GM18867 (cell line): ENCODE data around the gene SLC25A51.
"Not testable (repeated sequence)": the region's sequence is repeated elsewhere in the genome, so short reads cannot be mapped to it uniquely, and the experiment has no call there.

ENCODE experiments used
- ATAC-seq: cut with Tn5 transposase; IDR thresholded peaks from one replicate; pipeline ENCODE4 v1.9.1; 2021; ENCODE audit warnings: mild to moderate bottlenecking, moderate library complexity; ENCODE audit not compliant: unreplicated experiment

The SLC25A51 gene

DNA sequence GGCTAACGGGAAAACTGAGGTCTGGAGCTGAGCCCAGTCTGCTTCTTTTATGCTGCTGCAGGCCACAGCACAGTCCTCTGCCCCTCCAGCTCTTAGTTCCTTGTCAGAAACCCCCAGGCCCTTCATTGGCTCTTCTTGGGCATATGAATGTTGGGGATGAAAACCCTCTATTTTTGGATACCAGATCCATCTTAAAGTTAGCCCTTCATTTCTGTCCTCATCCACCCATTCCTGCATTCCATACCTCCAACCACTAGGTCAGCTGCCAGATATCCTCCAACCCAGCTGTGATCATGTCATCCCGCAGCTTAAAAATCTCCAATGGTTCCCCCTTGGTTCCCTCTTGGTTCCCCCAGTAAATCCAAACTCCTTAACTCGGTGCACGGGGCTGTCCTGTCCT, 1.8 kb upstream of the SLC25A51 start:
- ATAC-seq: no peak

DNA sequence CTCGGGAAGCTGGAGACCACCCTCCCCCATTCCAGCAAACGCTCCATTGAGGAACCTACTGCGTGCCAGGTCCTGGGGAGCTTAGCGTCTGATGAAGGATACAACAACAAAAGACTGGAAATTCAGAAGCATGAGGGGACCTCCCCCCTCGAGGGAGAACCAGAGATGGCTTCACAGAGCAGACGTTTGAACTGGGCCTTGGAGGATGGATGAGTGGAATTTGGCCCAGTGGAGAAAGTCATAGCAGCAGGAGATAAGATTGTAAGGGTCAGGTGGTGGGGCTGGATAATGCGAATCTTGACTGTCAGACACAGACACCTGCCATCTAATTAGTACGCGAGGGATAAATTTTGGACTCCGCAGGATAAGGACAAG, 1.2 kb upstream of the SLC25A51 start:
- no peak for ATAC-seq

DNA sequence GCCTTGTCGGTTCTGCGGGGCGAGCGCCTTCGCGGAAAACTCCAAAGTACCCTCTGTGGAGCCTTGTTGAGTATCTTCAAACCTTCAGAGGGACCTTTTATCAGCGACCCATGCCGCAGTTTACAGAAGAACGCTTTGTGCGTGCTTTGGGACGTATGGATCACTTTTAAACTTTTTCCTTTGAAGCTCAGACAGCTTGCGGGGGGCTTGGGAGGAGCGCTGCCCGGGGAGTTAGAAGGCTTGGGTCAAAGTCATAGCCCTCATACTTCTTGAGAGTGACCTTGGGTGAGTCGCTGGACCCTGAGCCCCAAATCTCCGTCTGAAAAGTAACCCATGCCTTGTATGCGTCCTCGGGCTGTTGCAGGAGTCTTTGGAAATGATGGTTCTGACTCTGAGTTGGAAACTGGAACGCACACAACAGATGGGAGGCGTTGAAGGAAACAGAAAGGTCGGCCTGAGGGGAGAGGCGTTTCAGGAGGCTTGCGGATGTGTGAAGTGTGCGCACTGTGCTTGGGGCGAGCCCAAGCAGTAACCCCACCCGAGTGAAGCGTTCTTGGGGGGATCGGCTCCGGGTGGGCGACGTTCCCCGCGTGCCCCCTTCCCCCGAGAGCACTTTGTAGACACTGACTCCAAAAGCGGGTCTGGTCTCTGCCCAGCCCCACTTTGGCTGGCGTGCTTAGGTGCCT, 661 bp upstream of the SLC25A51 start:
- no peak for ATAC-seq

DNA sequence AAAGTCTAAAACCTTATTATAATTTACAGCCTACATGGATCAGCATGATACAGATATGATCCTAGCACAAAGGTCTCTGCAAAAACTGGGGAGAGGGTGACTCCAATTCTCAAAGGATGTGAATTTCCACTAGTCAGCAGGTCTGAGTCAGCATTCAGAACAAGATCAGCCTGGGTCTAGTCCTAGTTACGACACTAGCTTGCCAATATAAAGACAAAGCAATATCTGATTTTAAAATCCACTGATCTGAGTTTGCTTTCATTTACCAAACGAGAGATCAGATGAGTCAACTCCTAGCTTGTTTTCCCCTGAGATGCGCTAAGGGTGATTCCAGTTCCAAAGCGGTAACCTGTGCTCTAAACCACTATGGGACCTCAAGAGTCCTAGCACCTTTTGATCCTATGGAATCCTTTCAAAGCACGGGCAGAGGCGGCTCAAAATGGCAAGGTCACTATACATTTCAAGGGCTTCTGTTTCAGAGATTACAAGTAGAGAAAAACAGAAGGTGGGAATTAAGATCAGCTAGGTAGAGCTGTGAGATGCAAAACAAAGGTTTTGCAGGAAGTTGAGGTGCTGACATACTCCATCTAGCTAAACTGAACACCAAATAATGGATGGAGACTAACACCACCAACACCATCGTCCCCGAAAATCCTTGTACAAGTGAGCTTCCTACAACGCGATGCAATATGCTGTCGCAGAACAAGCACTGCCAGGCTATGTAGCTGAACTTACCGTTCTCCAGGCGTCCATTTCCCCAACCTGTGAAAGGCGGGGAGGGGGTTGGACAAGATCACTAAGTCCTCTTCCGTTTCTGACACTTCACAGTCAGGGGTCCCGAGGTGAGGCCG, 906 bp downstream of the SLC25A51 start:
- ATAC-seq: peak; percentile 13

DNA sequence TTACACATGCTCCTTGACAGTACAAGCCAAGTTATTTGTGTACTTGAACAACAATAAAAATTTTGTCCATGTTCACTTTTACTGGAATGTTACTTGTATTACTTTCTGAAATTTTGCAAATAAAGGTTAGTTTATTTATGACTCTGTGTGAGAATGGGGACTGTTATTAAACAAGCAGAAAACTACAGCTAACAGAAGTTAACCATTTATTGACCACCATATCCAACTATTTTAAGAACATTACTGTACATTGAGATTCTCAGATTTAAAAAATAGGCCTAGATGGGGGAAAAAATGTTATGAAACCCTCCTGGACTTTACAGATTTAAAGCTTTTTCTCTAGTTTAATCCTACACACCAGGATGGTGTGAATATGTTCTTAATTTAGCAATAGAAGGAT, 1.8 kb downstream of the SLC25A51 start:
- ATAC-seq: no peak

DNA sequence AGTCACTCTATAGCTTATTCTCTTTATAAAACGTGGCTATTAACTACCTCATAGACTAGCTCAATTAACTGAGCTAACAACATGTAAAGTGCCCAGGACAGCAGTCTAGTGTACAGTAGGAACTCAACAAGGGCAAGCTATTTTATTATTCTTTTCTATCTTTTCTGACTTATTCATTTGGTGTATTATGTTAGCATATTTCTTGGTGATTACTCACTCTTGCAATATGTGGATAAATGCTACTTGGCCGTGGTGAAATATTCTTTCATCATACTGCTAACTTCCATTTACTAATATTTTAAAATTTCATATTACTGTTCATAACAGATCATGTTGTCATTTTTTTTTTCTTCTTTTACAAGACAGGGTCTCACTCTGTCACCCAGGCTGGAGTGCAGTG, 4.9 kb downstream of the SLC25A51 start:
- ATAC-seq: no peak

DNA sequence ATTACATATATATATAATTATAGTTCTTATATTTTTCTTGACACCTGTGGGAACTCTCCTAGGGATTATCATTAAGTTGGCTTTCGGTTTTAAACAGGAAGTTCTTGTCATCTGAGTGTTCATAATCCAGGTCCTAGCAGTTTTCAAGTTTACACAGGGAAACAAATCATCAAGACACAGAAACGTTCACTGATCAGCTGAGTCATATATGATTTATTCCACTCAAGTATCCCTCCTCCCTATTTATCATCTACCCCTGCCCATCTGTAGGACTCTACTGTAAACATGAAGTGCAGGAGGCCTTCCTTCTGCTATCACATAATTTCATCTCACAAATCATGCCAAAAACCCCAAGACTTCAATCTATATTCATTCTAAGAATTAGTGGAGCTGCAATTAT, 6.3 kb downstream of the SLC25A51 start:
- no peak for ATAC-seq

DNA sequence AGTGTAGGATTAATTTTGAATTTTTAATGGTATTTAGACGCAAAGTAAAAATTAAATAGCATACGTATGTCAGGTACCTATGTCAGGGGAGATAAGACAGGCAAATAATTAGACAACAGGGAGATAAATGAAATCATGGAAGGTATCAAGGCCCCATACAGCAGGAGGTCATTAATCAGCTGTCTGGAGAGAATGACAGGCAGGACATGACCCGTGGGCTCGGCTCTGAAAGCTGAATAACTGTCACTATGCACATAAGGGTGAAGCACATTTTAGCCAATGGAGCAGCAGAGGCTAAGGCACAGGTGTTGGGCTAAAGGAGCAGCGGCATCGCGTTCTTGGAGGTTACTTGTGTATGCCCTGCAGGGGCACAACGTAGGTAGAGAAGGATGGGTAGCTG, 11.9 kb downstream of the SLC25A51 start:
- ATAC-seq: no peak

DNA sequence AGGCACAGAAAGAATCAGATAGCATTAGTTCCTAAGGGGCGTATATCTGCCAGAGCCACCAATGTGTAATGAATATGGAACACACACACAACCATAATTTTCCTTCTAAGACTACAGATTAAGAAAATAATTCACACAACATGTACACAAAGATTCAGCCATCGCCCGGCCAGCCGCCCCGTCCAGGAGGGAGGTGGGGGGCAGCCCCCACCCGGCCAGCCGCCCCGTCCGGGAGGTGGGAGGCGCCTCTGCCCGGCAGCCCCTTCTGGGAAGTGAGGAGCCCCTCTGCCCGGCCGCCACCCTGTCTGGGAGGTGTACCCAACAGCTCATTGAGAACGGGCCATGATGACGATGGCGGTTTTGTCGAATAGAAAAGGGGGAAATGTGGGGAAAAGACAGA, 12.9 kb downstream of the SLC25A51 start:
- ATAC-seq: not testable (repeated sequence)

DNA sequence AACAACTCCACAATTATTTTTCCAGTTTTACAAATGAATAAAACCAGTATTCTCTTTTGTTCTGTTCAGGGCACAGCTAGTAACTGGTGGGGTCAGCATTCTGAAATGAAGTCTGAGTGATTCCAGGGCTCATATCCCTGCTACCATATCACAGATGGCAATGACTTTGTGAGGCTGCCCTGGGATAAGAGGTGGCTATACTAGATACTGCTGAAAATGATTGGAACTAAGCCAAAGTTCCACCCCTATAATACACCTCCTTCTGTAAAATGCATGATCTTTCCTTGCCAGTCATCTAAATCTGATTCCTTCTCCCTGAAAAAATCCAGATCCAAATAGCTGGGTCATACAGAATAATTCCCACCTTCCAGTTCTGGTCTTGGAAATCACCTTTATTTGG, 14.4 kb downstream of the SLC25A51 start:
- no peak for ATAC-seq

DNA sequence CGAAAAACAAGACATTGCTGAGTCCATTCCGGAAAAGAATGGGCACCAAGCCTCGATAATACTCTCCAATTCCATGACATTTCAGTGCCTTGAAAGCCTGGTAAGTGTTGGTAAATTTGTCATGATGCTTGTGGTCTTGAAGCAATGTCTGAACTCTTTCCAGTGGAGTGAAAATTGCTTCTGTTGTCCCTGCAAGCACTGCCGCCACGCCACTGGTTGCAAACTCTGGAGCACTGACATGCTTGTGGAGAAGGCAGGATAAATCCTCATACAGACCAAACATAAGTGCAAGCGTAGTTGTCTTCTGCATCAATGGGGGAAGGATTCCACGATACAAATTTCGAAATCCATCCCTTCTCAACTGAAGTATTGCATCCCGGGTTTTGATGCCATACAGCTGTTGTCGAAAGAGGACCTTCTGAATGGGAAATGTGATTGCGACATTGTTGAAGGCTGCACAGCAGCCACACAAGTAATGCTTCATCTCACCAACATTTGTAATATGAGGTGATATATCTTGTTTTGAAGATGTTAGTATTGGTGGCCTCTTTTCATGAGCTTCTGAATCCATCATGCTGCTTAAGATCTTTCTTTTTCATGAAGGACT, 15.8 kb downstream of the SLC25A51 start:
- ATAC-seq: not testable (repeated sequence)

DNA sequence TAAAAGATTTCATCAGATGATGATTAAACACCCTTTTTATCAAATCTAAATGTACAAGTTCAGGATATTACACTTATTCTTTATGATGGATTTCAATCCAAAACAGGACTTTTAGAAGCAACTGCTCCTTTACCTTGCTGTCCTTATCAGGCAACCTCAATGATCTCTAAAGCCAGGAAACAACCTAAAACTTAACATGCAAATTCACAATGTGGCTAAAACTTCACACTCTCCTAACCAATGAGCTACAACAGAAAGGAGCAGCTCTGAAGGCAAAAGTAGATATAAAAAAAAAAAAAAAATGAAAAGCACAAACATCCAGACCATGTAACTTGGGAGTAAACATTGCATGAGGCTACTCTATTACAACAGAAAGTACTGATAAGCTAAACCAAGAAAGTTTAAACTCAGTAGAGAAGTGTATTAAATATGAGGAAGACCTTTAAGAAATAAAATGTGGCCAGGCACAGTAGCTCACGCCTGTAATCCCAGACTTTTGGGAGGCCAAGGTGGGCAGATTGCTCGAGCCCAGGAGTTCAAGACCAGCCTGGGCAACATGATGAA, 22.9 kb downstream of the SLC25A51 start:
- peak; percentile 67 for ATAC-seq

DNA sequence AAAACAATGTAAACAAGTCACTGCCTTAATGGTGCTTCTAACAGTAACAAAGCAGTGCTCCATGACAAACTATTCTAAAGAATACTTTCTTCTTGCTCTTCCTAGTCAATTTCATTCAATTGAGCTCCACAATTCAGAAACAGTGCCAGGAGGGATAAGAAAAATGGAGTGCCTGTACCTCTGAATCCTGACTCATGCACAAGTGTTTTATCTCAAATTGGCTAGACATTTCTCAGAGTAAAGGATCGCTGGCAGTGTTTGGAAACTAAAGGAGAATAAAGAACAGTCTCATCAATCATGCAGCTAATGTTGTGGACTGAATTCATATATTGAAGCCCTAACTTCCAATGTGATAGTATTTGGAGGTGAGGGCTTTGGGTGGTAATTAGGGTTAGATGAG, 27.6 kb downstream of the SLC25A51 start:
- no peak for ATAC-seq

DNA sequence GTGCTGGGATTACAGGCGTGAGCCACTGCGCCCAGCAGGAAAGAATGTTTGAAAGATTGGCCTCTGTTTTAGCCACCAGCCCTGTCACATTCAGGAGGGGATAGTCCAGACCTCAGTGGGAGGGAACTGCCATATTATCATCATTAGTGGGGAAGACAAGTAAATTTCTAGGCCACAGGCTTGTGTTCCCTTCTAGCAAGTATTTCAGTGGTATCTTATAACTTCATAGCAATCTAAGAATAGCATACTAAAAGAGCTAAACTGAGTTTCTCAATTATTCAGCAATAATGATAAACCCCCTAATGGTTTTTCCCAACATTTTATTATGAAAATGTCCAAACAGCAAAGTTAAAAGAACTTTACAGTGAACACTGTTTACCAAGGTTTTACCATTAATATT, 30.0 kb downstream of the SLC25A51 start:
- no peak for ATAC-seq

DNA sequence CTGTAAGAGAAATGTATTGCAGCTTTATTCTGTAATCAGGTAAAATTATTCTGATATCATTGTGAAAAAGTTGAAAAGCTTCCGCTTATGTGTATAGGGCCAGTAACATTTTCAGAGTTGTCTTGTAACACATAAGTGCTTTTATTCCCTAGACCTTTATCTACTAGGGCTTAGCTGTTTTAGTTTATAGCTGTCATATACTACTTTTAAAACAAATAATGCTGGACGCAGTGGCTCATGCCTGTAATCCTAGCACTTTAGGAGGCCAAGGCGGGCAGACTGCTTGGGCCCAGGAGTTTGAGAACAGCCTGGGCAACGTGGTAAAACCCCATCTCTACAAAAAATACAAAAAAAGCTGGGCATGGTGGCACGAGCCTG, 33.1 kb downstream of the SLC25A51 start:
- ATAC-seq: no peak

DNA sequence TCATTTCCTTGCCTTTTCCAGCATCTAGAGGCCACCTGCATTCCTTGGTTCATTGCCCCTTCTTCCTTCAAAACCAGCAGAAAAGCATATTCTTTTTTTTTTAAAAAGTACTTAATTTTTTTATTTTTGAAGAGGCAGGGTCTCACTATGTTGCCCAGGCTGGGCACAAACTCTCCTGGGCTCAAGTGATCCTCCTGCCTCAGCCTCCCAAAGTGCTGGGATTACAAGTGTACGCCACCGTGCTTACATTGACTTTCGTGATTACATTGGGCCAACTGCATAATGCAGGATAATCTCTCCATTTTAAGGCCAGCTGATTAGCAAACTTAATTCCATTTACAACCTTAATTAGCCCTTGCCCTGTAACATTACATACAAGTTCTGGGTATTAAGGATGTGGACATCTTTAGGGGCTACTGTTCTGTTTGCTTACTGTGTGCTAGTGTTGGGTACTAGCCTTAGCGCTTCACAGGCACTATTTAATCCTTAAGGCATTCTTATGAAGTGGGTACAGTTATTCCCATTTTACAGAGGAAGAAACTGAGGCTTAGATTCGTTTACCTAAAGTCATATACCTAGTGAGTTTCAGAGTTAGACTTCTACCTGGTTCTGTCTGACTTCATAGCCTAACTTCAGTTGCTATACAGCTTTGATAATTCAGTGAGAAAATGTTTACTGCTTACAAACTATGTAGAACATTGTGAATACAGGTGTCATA, 33.7 kb downstream of the SLC25A51 start:
- ATAC-seq: no peak

DNA sequence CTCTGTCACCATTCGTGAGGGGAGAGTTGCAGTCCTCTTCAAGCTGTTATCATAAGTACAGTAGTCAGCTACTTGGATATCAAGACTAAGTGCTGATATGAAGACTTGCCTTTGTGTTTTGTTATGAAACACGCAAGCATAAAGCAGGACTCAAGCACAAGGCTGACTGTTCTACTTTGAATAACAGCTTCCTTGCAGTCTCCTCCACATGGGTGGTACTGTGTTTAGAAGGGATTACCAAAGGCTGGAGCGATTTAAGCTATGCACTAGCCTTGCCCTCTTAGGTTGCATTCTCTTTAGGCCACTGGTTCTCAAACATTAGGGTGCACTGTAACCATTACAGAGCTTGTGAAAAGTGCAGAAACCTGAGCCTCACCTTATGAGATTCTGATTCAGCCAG, 41.4 kb downstream of the SLC25A51 start:
- ATAC-seq: no peak

DNA sequence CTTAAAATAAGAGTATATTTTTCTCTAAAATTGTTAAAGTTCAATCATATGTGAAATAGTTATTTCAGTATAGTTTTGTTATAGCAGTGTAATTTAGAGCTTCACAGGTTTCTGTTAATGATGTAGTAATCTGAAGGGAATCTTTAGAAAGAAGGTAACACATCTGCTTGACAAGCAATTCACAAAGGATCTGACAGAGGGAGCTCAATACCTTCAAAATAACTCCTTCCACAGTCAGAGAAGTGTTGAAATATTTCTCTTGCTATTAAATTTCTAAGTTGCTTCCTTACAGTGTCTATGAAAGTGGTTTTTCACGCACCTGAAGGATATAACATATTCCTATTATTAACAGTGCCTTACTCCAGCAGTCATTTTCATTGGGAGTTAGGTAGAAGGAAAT, 44.9 kb downstream of the SLC25A51 start:
- ATAC-seq: no peak

DNA sequence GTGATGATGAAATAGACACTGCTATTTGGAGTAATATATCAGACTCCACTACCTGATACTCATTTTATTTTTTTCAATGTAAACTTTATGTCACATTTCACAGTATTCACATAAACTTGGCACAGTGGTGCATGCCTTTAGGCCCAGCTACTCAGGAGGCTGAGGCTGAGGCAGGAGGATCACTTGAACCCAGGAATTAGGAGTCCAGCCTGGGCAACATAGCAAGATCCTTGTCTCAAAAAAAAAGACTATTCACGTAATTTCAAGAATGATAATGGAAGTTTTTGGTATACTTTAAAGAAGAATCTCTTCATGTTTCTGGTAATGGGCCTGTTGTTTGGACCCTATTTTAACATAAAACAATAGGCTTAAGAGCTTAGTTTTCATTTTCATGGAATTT, 47.4 kb downstream of the SLC25A51 start:
- ATAC-seq: no peak

DNA sequence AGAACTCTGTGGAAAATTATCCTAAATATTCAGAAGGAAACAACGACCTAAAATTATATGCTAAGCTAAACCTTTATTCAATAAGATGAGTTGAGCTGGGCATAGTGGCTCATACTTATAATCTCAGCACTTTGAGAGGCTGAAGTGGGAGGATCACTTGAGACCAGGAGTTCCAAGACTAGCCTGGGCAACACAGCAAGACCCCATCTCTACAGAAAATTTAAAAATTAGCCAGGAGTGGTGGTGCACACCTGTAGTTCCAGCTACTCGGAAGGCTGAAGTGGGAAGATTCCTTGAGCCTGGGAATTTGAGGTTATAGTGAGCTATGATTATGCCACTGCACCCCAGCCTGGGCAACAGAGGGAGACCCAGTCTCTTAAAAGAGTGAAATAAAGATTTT, 51.7 kb downstream of the SLC25A51 start:
- ATAC-seq: no peak

DNA sequence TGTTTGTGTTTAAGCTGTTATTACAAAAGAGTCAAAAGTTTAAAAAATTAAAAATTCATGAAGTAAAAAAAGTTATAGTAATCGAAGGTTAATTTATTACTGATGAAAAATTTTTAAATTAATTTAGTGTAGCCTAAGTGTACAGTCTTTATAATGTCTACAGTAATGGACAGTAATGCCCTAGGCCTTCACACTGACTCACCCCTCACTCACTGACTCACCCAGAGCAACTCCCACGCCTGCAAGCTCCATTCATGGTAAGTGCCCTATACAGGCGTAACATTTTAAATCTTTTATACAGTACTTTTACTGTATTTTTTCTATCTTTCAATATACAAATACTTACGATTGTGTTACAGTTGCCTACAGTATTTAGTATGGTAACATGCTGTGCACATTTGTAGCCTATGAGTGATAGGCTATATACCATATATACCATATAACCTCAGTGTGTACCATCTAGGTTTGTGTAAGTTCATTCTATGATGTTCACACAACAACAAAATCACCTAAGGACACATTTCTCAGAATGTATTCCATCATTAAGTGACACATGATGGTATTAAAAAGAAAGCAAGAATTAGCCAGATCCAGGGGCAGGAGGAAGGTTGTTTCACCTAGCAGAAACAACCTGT, 63.2 kb downstream of the SLC25A51 start:
- ATAC-seq: no peak
